ENCODE measurements around the gene PCSK6. TPM values are rescaled to one million over a fixed set of nuclear protein-coding genes. Genes with fewer than 3 reads are reported as not detected.

The PCSK6 gene
- total RNA-seq, 2 experiments from 2014 or later, result 0.28 TPM; not detected in 1

- Mint-ChIP-seq H3K27me3 (peaks cover 18% of the 10 kb centered on the region), H3K9me3 (peaks cover 2% of the 10 kb centered on the region), H3K4me1 (ENCODE audit: low read depth) (peaks cover 5% of the 10 kb centered on the region), H3K36me3 (ENCODE audit: low read depth) (no peaks in the 10 kb centered on the region), H3K4me3 (no peak overlapping the region), H3K27ac (no peak overlapping the region)
- Histone ChIP-seq H3K4me1 (ENCODE audit: insufficient read depth, low read length) (no peaks in the 10 kb centered on the region), H3K9me3 (ENCODE audit: control insufficient read depth in 1 of 2, insufficient read depth in 1 of 2, low read length in 2 of 2) (peaks cover 16 to 21% of the 10 kb centered on the region in 2 experiments), H3K27ac (ENCODE audit: low read depth in 1 of 2, low read length in 2 of 2) (no peak overlapping the region), H3K4me3 (ENCODE audit: low read length) (no peak overlapping the region), H3K36me3 (ENCODE audit: insufficient read depth, low read length) (no peaks in the 10 kb centered on the region), H3K27me3 (ENCODE audit: control insufficient read depth in 1 of 2, insufficient read depth in 2 of 2, low read length in 2 of 2) (peaks cover 0 to 4% of the 10 kb centered on the region in 2 experiments)
- ChIA-PET CTCF (no interaction called here), POLR2A (no interaction called here)
- no peak for TF ChIP-seq CTCF (IDR thresholded peaks at IDR 0.05)
- ATAC-seq (ENCODE audit: poor library complexity) (no peak), DNase-seq (peak in 1 of 14 experiments; percentile 0)
- intact Hi-C loops (cut with DNase I, micrococcal nuclease), result no loop called here
Observed at GRCh38 chr15:101521591-101521990, 32.1 kb upstream of the PCSK6 start.

GRCh38 chr15:101521069-101521468 is 31.6 kb upstream of the PCSK6 start:
- no peaks in the 10 kb centered on the region for H3K4me1 ChIP-seq (ENCODE audit: insufficient read depth, low read length)
- POLR2A ChIA-PET, result no interaction called here
- no peak for ATAC-seq (ENCODE audit: poor library complexity)
- CTCF ChIA-PET, result no interaction called here
- Mint-ChIP-seq H3K9me3 (peaks cover 5% of the 10 kb centered on the region), H3K36me3 (ENCODE audit: low read depth) (no peaks in the 10 kb centered on the region), H3K27ac (no peak overlapping the region), H3K4me1 (ENCODE audit: low read depth) (peaks cover 5% of the 10 kb centered on the region), H3K4me3 (no peak overlapping the region), H3K27me3 (peaks cover 21% of the 10 kb centered on the region)
- no peak for DNase-seq
- H3K36me3 ChIP-seq (ENCODE audit: insufficient read depth, low read length), result no peaks in the 10 kb centered on the region
- intact Hi-C loops (cut with DNase I, micrococcal nuclease), result no loop called here
- no peak overlapping the region for H3K4me3 ChIP-seq (ENCODE audit: low read length)
- no peak for TF ChIP-seq CTCF (IDR thresholded peaks at IDR 0.05)
- peaks cover 0 to 1% of the 10 kb centered on the region in 2 experiments for H3K27me3 ChIP-seq (ENCODE audit: control insufficient read depth in 1 of 2, insufficient read depth in 2 of 2, low read length in 2 of 2)
- peaks cover 16 to 26% of the 10 kb centered on the region in 2 experiments for H3K9me3 ChIP-seq (ENCODE audit: control insufficient read depth in 1 of 2, insufficient read depth in 1 of 2, low read length in 2 of 2)
- no peak overlapping the region for H3K27ac ChIP-seq (ENCODE audit: low read depth in 1 of 2, low read length in 2 of 2)

- no peak overlapping the region for H3K27ac ChIP-seq (ENCODE audit: low read depth in 1 of 2, low read length in 2 of 2)
- DNase-seq, result peak in 1 of 14 experiments; percentile 0
- CTCF ChIA-PET, result no interaction called here
- H3K36me3 ChIP-seq (ENCODE audit: insufficient read depth, low read length), result no peaks in the 10 kb centered on the region
- peaks cover 12% of the 10 kb centered on the region for H3K9me3 Mint-ChIP-seq
- H3K4me3 ChIP-seq (ENCODE audit: low read length), result no peak overlapping the region
- no peaks in the 10 kb centered on the region for H3K4me1 ChIP-seq (ENCODE audit: insufficient read depth, low read length)
- peaks cover 16 to 27% of the 10 kb centered on the region in 2 experiments for H3K9me3 ChIP-seq (ENCODE audit: control insufficient read depth in 1 of 2, insufficient read depth in 1 of 2, low read length in 2 of 2)
- intact Hi-C loops (cut with DNase I, micrococcal nuclease), result no loop called here
- no peak overlapping the region for H3K4me3 Mint-ChIP-seq
- TF ChIP-seq CTCF (IDR thresholded peaks at IDR 0.05), result no peak
- no peak for ATAC-seq (ENCODE audit: poor library complexity)
- H3K4me1 Mint-ChIP-seq (ENCODE audit: low read depth), result peaks cover 5% of the 10 kb centered on the region
- H3K36me3 Mint-ChIP-seq (ENCODE audit: low read depth), result no peaks in the 10 kb centered on the region
- H3K27me3 Mint-ChIP-seq, result peaks cover 21% of the 10 kb centered on the region
- POLR2A ChIA-PET, result no interaction called here
- H3K27ac Mint-ChIP-seq, result no peak overlapping the region
- H3K27me3 ChIP-seq (ENCODE audit: control insufficient read depth in 1 of 2, insufficient read depth in 2 of 2, low read length in 2 of 2), result no peaks in the 10 kb centered on the region
Observed at GRCh38 chr15:101520395-101520794, 30.9 kb upstream of the PCSK6 start.

Data from CD4-positive, alpha-beta T cell (primary cell).